Osteocyte (in vitro differentiated cells): ENCODE data around the gene ERVMER34-1. TPM values are rescaled to one million over a fixed set of nuclear protein-coding genes. Genes with fewer than 3 reads are reported as not detected.

Experiments used
- DNase-seq: peaks from one replicate; pipeline ENCODE4 v3.0.0; 2021; ENCODE audit warnings: mixed read lengths; ENCODE audit not compliant: unreplicated experiment; ENCODE audit errors: extremely low spot score
- H3K27ac Mint-ChIP-seq: one replicate; pipeline ENCODE4 v1.8.0; 2021; ENCODE audit warnings: mild to moderate bottlenecking, mixed read lengths; ENCODE audit not compliant: unreplicated experiment
- H3K27me3 Mint-ChIP-seq: one replicate; pipeline ENCODE4 v1.8.0; 2021; ENCODE audit warnings: mixed read lengths; ENCODE audit not compliant: unreplicated experiment
- H3K36me3 Mint-ChIP-seq: one replicate; pipeline ENCODE4 v1.8.0; 2021; ENCODE audit warnings: mixed read lengths; ENCODE audit not compliant: unreplicated experiment
- H3K4me1 Mint-ChIP-seq: one replicate; pipeline ENCODE4 v1.8.0; 2021; ENCODE audit warnings: mixed read lengths; ENCODE audit not compliant: unreplicated experiment
- H3K4me3 Mint-ChIP-seq: one replicate; pipeline ENCODE4 v1.8.0; 2021; ENCODE audit warnings: mild to moderate bottlenecking, moderate library complexity, mixed read lengths; ENCODE audit not compliant: unreplicated experiment
- H3K9me3 Mint-ChIP-seq: one replicate; pipeline ENCODE4 v1.8.0; 2021; ENCODE audit warnings: mixed read lengths; ENCODE audit not compliant: unreplicated experiment
- total RNA-seq: library from RNA; stranded (reverse); gene quantifications from 2 replicates; pipeline ENCODE4 v1.2.1, GENCODE V29; 2021
- TF ChIP-seq, protein P1 (sequence below): fragments of 200-600 bp; sonication (generic); IDR thresholded peaks from 2 replicates; pipeline ENCODE4 v1.5.0; 2021; ENCODE audit warnings: antibody characterized with exemption, mild to moderate bottlenecking, moderate library complexity

Gene ERVMER34-1
- total RNA-seq, 1 donor from 2014 or later: 0.24 TPM

DNA sequence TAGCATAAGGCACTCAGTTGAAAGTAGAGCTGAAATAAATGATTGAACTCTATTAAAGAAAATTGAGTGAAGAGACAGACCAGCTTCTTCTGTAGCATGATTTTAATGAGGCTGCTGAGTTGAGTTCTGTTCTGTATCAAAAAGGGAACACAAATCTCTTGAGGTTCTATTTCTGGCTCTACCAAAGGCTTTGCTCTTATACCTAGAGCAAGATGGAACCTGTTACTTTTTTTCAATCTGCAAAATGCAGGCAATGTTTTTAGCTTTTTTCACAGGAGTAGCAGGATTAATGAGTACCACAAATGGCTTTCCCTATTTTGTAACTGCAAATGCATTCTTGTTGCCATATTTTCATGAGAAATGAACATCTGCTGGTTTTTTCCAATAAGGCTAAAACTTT, 4.2 kb upstream of the ERVMER34-1 start:
- Mint-ChIP-seq H3K4me1 (peaks cover 27% of the 10 kb centered on the region), H3K9me3 (no peaks in the 10 kb centered on the region), H3K27me3 (peaks cover 19% of the 10 kb centered on the region), H3K27ac (no peak overlapping the region), H3K36me3 (no peaks in the 10 kb centered on the region), H3K4me3 (no peak overlapping the region)
- no peak for DNase-seq
- TF ChIP-seq, protein P1, sequence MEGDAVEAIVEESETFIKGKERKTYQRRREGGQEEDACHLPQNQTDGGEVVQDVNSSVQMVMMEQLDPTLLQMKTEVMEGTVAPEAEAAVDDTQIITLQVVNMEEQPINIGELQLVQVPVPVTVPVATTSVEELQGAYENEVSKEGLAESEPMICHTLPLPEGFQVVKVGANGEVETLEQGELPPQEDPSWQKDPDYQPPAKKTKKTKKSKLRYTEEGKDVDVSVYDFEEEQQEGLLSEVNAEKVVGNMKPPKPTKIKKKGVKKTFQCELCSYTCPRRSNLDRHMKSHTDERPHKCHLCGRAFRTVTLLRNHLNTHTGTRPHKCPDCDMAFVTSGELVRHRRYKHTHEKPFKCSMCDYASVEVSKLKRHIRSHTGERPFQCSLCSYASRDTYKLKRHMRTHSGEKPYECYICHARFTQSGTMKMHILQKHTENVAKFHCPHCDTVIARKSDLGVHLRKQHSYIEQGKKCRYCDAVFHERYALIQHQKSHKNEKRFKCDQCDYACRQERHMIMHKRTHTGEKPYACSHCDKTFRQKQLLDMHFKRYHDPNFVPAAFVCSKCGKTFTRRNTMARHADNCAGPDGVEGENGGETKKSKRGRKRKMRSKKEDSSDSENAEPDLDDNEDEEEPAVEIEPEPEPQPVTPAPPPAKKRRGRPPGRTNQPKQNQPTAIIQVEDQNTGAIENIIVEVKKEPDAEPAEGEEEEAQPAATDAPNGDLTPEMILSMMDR: no peak

GRCh38 chr4:52752936-52753335, 1.7 kb upstream of the ERVMER34-1 start:
- H3K4me3 Mint-ChIP-seq: peak overlapping the region; percentile 1

GRCh38 chr4:52751487-52751911, 274 bp upstream of the ERVMER34-1 start:
- Mint-ChIP-seq H3K4me3 (peak overlapping the region; percentile 77), H3K9me3 (no peaks in the 10 kb centered on the region), H3K27me3 (peaks cover 9% of the 10 kb centered on the region), H3K4me1 (peaks cover 28% of the 10 kb centered on the region), H3K27ac (no peak overlapping the region), H3K36me3 (no peaks in the 10 kb centered on the region)
- TF ChIP-seq, protein P1: no peak
- no peak for DNase-seq

More at GRCh38 chr4:52752936-52753335, 1.7 kb upstream of the ERVMER34-1 start:
- H3K36me3 Mint-ChIP-seq: no peaks in the 10 kb centered on the region
- H3K4me1 Mint-ChIP-seq: peaks cover 28% of the 10 kb centered on the region
- H3K27me3 Mint-ChIP-seq: peaks cover 9% of the 10 kb centered on the region
- no peak for DNase-seq
- TF ChIP-seq, protein P1: no peak
- H3K9me3 Mint-ChIP-seq: no peaks in the 10 kb centered on the region
- no peak overlapping the region for H3K27ac Mint-ChIP-seq

DNA sequence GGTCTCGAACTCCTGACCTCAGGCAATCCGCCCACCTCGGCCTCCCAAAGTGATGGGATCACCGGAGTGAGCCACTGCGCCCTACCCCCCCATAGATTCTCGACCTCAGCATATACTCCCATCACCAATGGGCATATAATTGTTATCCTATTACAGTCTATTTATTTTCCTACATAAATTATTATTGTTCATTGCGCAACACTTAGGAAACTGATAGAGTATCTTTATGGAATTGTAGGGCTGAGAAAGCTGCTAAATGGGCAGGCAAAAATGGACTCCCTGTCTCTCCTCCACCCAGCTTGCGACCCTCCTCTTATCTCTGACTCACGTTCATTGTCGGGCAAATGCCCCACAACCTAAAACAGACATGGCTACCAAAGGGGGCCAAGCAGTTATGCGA, 1.0 kb downstream of the ERVMER34-1 start:
- Mint-ChIP-seq H3K9me3 (no peaks in the 10 kb centered on the region), H3K27ac (no peak overlapping the region), H3K36me3 (no peaks in the 10 kb centered on the region), H3K27me3 (peaks cover 9% of the 10 kb centered on the region), H3K4me3 (peak overlapping the region; percentile 53), H3K4me1 (peaks cover 23% of the 10 kb centered on the region)
- TF ChIP-seq, protein P1: no peak
- no peak for DNase-seq

DNA sequence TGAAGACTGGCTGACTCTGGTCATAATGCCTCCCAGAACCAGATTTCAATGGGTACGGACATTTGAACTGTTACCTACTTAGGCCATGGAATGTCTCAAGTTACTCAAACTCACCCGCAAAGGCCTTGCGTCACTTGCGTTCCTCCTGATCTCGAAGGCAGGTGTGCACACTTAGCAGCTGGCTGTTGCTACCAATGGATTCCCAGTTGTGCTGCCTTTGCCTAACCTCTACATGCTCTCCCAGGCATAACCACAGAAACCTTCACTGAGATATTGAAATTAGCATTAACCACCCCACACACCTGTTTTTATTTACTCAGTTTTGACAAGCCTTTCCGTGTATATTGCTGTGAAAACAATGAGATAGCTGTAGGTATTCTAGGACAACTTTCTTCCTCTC, 2.8 kb downstream of the ERVMER34-1 start:
- Mint-ChIP-seq H3K4me1 (peaks cover 23% of the 10 kb centered on the region), H3K27me3 (peaks cover 7% of the 10 kb centered on the region), H3K27ac (no peak overlapping the region), H3K4me3 (no peak overlapping the region), H3K36me3 (no peaks in the 10 kb centered on the region), H3K9me3 (no peaks in the 10 kb centered on the region)
- TF ChIP-seq, protein P1: no peak
- no peak for DNase-seq
